PC-9 (cell line): ENCODE measurements around the gene CRYBA1. TPM values are rescaled to one million over a fixed set of nuclear protein-coding genes. Genes with fewer than 3 reads are reported as not detected.

ENCODE experiments used
- BruUV-seq: library from RNA; stranded (reverse); fragments of 400-500 nt; replicated peaks from 2 replicates; lab custom pipeline; 2021; lab: Mats Ljungman, UMichigan
- CTCF ChIA-PET: fragments of 300-600 bp; sonication (Branson Sonifier 250); formaldehyde crosslinking; loops from one replicate; lab custom pipeline; 2022; ENCODE audit warnings: antibody characterized with exemption; lab: Charles Lee
- POLR2A ChIA-PET: fragments of 300-600 bp; sonication (Branson Sonifier 250); formaldehyde crosslinking; loops from one replicate; lab custom pipeline; 2022; ENCODE audit warnings: antibody characterized with exemption; ENCODE audit not compliant: unreplicated experiment; lab: Charles Lee
- DNase-seq, 2 experiments: peaks; one replicate each; pipeline versions ENCODE4 v3.0.0 to v3.0.0-alpha.2; 2015 to 2022; ENCODE audit warnings: mixed read lengths in 1 of 2
- H2AFZ ChIP-seq: fragments of 200-600 bp; sonication (generic); 2 replicates; pipeline ENCODE4 v1.8.1; 2017; ENCODE audit warnings: antibody characterized with exemption
- H3F3A ChIP-seq: fragments of 200-600 bp; sonication (generic); 2 replicates; pipeline ENCODE4 v1.8.1; 2017; ENCODE audit warnings: antibody characterized with exemption, mild to moderate bottlenecking, low read depth; ENCODE audit not compliant: insufficient read depth
- H3K27ac ChIP-seq: fragments of 200-600 bp; sonication (generic); 2 replicates; pipeline ENCODE4 v1.6.1; 2016; ENCODE audit warnings: mixed run types
- H3K27me3 ChIP-seq: fragments of 200-600 bp; sonication (generic); 2 replicates; pipeline ENCODE4 v1.6.1; 2016; ENCODE audit warnings: low read depth, mixed run types; ENCODE audit not compliant: insufficient read depth
- H3K36me3 ChIP-seq: fragments of 200-600 bp; sonication (generic); 2 replicates; pipeline ENCODE4 v1.6.1; 2016; ENCODE audit warnings: low read depth, mixed run types
- H3K4me1 ChIP-seq: fragments of 200-600 bp; sonication (generic); replicated peaks from 2 replicates; pipeline ENCODE4 v1.6.1; 2016; ENCODE audit warnings: mixed run types; ENCODE audit not compliant: insufficient read depth
- H3K4me2 ChIP-seq: fragments of 200-600 bp; sonication (generic); 2 replicates; pipeline ENCODE4 v1.6.1; 2017; ENCODE audit warnings: mixed run types
- H3K4me3 ChIP-seq: fragments of 200-600 bp; sonication (generic); 2 replicates; pipeline ENCODE4 v1.6.1; 2016; ENCODE audit warnings: mixed run types
- H3K79me2 ChIP-seq: fragments of 200-600 bp; sonication (generic); 2 replicates; pipeline ENCODE4 v1.6.1; 2017; ENCODE audit warnings: low read depth, mixed run types
- H3K9me2 ChIP-seq: fragments of 200-600 bp; sonication (generic); 2 replicates; pipeline ENCODE4 v1.8.1; 2017; ENCODE audit warnings: mild to moderate bottlenecking; ENCODE audit not compliant: insufficient read depth
- H3K9me3 ChIP-seq: fragments of 200-600 bp; sonication (generic); 2 replicates; pipeline ENCODE4 v1.8.1; 2016; ENCODE audit warnings: low read depth; ENCODE audit not compliant: insufficient read depth
- H4K20me1 ChIP-seq: fragments of 200-600 bp; sonication (generic); 2 replicates; pipeline ENCODE4 v1.8.1; 2017; ENCODE audit not compliant: insufficient read depth
- CTCF ChIP-seq: fragments of 200-600 bp; sonication (generic); conservative IDR thresholded peaks from 2 replicates; pipeline ENCODE4 v1.6.1; 2017; ENCODE audit warnings: mixed run types, antibody characterized with exemption, mild to moderate bottlenecking, moderate library complexity
- EZH2 ChIP-seq: fragments of 200-600 bp; sonication (generic); IDR thresholded peaks from 2 replicates; pipeline ENCODE4 v1.8.0; 2017; ENCODE audit warnings: antibody characterized with exemption, low read depth
- intact Hi-C: fragments of 100-400 bp; cut with micrococcal nuclease; formaldehyde crosslinking; loops from one replicate; pipeline ENCODE4 v1.10.0; 2022; ENCODE audit not compliant: unreplicated experiment
- total RNA-seq: library from RNA; stranded (reverse); gene quantifications from 2 replicates; pipeline ENCODE4 v1.2.3, GENCODE V29; 2021

CRYBA1 gene
- total RNA-seq, 1 experiment from 2014 or later: not detected

DNA sequence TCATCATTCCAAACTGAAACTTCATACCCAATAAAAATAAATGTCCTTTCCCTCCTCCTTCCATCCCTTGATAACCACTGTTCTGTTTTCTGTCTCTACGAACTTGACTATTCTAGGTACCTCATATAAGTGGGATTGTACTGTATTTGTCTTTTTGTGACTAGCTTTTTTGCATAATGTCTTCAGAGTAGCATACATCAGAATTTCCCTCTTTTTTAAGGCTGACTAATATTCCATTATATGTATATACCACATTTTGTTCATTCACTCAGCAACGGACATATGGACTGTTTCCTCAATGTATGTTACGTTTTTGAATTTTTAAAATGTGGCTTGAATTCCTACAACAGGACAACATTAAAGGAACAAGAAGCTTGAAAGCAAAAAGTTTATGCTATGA lies 48.8 kb downstream of the CRYBA1 start:
- H3K4me2 ChIP-seq: no peak overlapping the region
- TF ChIP-seq CTCF (no peak), EZH2 (no peak)
- intact Hi-C loops: loop anchor here (2.0 kb wide), 1 partner anchor 271 kb away; the partner anchor contains the start of gene ABHD15

GRCh38 chr17:29299031-29299430 lies 52.4 kb downstream of the CRYBA1 start:
- no TSS peak for BruUV-seq
- H3K9me2 ChIP-seq: no peaks in the 10 kb centered on the region
- H3K4me3 ChIP-seq: no peak overlapping the region
- intact Hi-C loops: no loop called here
- CTCF ChIA-PET: no interaction called here
- no peak for TF ChIP-seq EZH2
- TF ChIP-seq CTCF: no peak
- no peak overlapping the region for H3K4me2 ChIP-seq
- no peaks in the 10 kb centered on the region; the same call in 1 of the 2 replicates for H3F3A ChIP-seq
- no peaks in the 10 kb centered on the region for H3K27me3 ChIP-seq
- no peak overlapping the region for H3K27ac ChIP-seq
- H4K20me1 ChIP-seq: no peaks in the 10 kb centered on the region
- no peaks in the 10 kb centered on the region for H3K36me3 ChIP-seq
- POLR2A ChIA-PET: no interaction called here
- H2AFZ ChIP-seq: no peak overlapping the region
- H3K79me2 ChIP-seq: no peaks in the 10 kb centered on the region
- H3K9me3 ChIP-seq: no peaks in the 10 kb centered on the region
- peaks cover 7% of the 10 kb centered on the region for H3K4me1 ChIP-seq
- no peak for DNase-seq

More for the DNA sequence above, 48.8 kb downstream of the CRYBA1 start:
- Histone ChIP-seq H3K9me3 (no peaks in the 10 kb centered on the region), H2AFZ (no peak overlapping the region), H3K4me1 (peaks cover 19% of the 10 kb centered on the region), H3K9me2 (no peaks in the 10 kb centered on the region), H3F3A (peaks cover 9% of the 10 kb centered on the region), H3K36me3 (no peaks in the 10 kb centered on the region; the same call in 1 of the 2 replicates), H3K79me2 (peaks cover 32% of the 10 kb centered on the region), H4K20me1 (peaks cover 18% of the 10 kb centered on the region), H3K27me3 (no peaks in the 10 kb centered on the region), H3K27ac (no peak overlapping the region), H3K4me3 (no peak overlapping the region)
- BruUV-seq: no TSS peak
- ChIA-PET POLR2A (no interaction called here), CTCF (no interaction called here)
- no peak for DNase-seq

DNA sequence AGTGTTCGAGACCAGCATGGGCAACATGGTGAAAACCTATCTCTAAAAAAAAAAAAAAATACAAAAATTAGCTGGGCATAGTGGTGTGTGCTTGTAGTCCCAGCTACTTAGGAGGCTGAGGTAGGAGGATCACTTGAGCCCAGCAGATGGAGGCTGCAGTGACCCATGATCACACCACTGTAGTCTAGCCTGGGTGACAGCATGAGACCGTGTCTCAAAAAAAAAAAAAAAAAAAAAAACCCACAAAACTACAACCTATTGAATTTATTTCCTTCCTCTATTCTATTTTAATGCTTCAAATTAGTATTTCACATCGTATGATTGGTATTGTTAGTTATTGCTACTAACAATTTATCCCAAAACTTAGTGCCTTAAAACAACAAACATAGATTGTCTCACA lies 56.7 kb downstream of the CRYBA1 start:
- no peak overlapping the region for H2AFZ ChIP-seq
- intact Hi-C loops: no loop called here
- no peaks in the 10 kb centered on the region for H4K20me1 ChIP-seq
- no peak for TF ChIP-seq CTCF
- no peak for TF ChIP-seq EZH2
- H3K9me2 ChIP-seq: no peaks in the 10 kb centered on the region
- no peaks in the 10 kb centered on the region for H3K79me2 ChIP-seq
- no peaks in the 10 kb centered on the region for H3K27me3 ChIP-seq
- H3K4me1 ChIP-seq: no peaks in the 10 kb centered on the region
- ChIA-PET POLR2A (no interaction called here), CTCF (no interaction called here)
- no peak for DNase-seq
- no peaks in the 10 kb centered on the region for H3K36me3 ChIP-seq
- H3K4me2 ChIP-seq: no peak overlapping the region
- H3F3A ChIP-seq: no peaks in the 10 kb centered on the region
- BruUV-seq: no TSS peak
- H3K9me3 ChIP-seq: no peaks in the 10 kb centered on the region
- H3K27ac ChIP-seq: no peak overlapping the region
- no peak overlapping the region for H3K4me3 ChIP-seq

Other genes with a start within 250 kb of the CRYBA1 start
- gene SEZ6, start 240.8 kb upstream of the CRYBA1 start, total RNA-seq: not detected in 2 replicates
- gene PIPOX, start 203.7 kb upstream of the CRYBA1 start, total RNA-seq: 2.8 TPM in 2 replicates
- gene MYO18A, start 66.5 kb upstream of the CRYBA1 start, total RNA-seq: 150 and 158 TPM in 2 replicates
- 46.8 and 73.1 TPM in 2 replicates for gene NUFIP2, start 47.3 kb downstream of the CRYBA1 start, total RNA-seq
- gene TAOK1, start 143.5 kb downstream of the CRYBA1 start, total RNA-seq: 39.0 and 51.1 TPM in 2 replicates